ENCODE results near the gene ZAR1L. TPM values are rescaled to one million over a fixed set of nuclear protein-coding genes. Genes with fewer than 3 reads are reported as not detected.

ZAR1L gene
- polyA plus RNA-seq, 1 donor from 2014 or later, result not detected

GRCh38 chr13:32314271-32315237 is 609 bp downstream of the ZAR1L start:
- H3K4me2 ChIP-seq (ENCODE audit: low read length), result peak overlapping the region; percentile 59
- H3K9me3 ChIP-seq (ENCODE audit: low read length), result no peaks in the 10 kb centered on the region
- H2AFZ ChIP-seq (ENCODE audit: low read depth, low read length), result peak overlapping the region; percentile 97
- H3F3A ChIP-seq (ENCODE audit: insufficient read depth, low read length, poor library complexity, severe bottlenecking), result no peaks in the 10 kb centered on the region
- H3K9me2 ChIP-seq (ENCODE audit: insufficient read depth, low read length), result no peaks in the 10 kb centered on the region
- no peaks in the 10 kb centered on the region for H3K36me3 ChIP-seq (ENCODE audit: insufficient read depth, low read length)
- no peaks in the 10 kb centered on the region for H4K20me1 ChIP-seq (ENCODE audit: insufficient read depth)
- no peaks in the 10 kb centered on the region for H3K79me2 ChIP-seq (replicated peaks; ENCODE audit: insufficient read depth, low read length)
- peak overlapping the region; percentile 89 for H3K4me3 ChIP-seq (ENCODE audit: low read length)
- H3K27ac ChIP-seq (ENCODE audit: low read length), result peak overlapping the region; percentile 75
- no peaks in the 10 kb centered on the region for H3K27me3 ChIP-seq (ENCODE audit: insufficient read depth, low read depth, low read length)
- TF ChIP-seq RAD21 (conservative IDR thresholded peaks at IDR 0.05) (no peak), EZH2 (IDR thresholded peaks at IDR 0.05; ENCODE audit: borderline replicate concordance, insufficient read depth, low read length, poor library complexity, severe bottlenecking) (no peak), EP300 (conservative IDR thresholded peaks at IDR 0.05; ENCODE audit: poor library complexity, severe bottlenecking) (no peak), MXI1 (conservative IDR thresholded peaks at IDR 0.05; ENCODE audit: poor library complexity, severe bottlenecking) (no peak), REST (IDR thresholded peaks at IDR 0.05; ENCODE audit: borderline replicate concordance) (no peak), POLR2AphosphoS5 (IDR thresholded peaks at IDR 0.05) (no peak), CTCF (IDR thresholded peaks at IDR 0.05; ENCODE audit: poor library complexity, severe bottlenecking) (no peak), TAF1 (IDR thresholded peaks at IDR 0.05; ENCODE audit: low read depth) (no peak), SMC3 (conservative IDR thresholded peaks at IDR 0.05; ENCODE audit: poor library complexity) (no peak)
- peak overlapping the region; percentile 72 for H3K9ac ChIP-seq (ENCODE audit: low read length)

- Histone ChIP-seq H2AFZ (ENCODE audit: low read depth, low read length) (no peak overlapping the region), H3F3A (ENCODE audit: insufficient read depth, low read length, poor library complexity, severe bottlenecking) (no peaks in the 10 kb centered on the region)
- no peak for TF ChIP-seq EP300 (conservative IDR thresholded peaks at IDR 0.05; ENCODE audit: poor library complexity, severe bottlenecking)
- TF ChIP-seq RAD21 (conservative IDR thresholded peaks at IDR 0.05), result no peak
- no peak for TF ChIP-seq MXI1 (conservative IDR thresholded peaks at IDR 0.05; ENCODE audit: poor library complexity, severe bottlenecking)
- no peak for TF ChIP-seq REST (IDR thresholded peaks at IDR 0.05; ENCODE audit: borderline replicate concordance)
- TF ChIP-seq SMC3 (conservative IDR thresholded peaks at IDR 0.05; ENCODE audit: poor library complexity), result no peak
- TF ChIP-seq EZH2 (IDR thresholded peaks at IDR 0.05; ENCODE audit: borderline replicate concordance, insufficient read depth, low read length, poor library complexity, severe bottlenecking), result no peak
- no peak for TF ChIP-seq POLR2AphosphoS5 (IDR thresholded peaks at IDR 0.05)
- TF ChIP-seq CTCF (IDR thresholded peaks at IDR 0.05; ENCODE audit: poor library complexity, severe bottlenecking), result no peak
- no peak for TF ChIP-seq TAF1 (IDR thresholded peaks at IDR 0.05; ENCODE audit: low read depth)
Measured at GRCh38 chr13:32311188-32311897, 3.8 kb downstream of the ZAR1L start.

More at GRCh38 chr13:32311188-32311897, 3.8 kb downstream of the ZAR1L start:
- Histone ChIP-seq H4K20me1 (ENCODE audit: insufficient read depth) (no peaks in the 10 kb centered on the region), H3K27ac (ENCODE audit: low read length) (no peak overlapping the region), H3K9me3 (ENCODE audit: low read length) (no peaks in the 10 kb centered on the region), H3K4me2 (ENCODE audit: low read length) (no peak overlapping the region), H3K9me2 (ENCODE audit: insufficient read depth, low read length) (no peaks in the 10 kb centered on the region), H3K79me2 (replicated peaks; ENCODE audit: insufficient read depth, low read length) (no peaks in the 10 kb centered on the region), H3K27me3 (ENCODE audit: insufficient read depth, low read depth, low read length) (no peaks in the 10 kb centered on the region), H3K9ac (ENCODE audit: low read length) (no peak overlapping the region), H3K4me3 (ENCODE audit: low read length) (no peak overlapping the region), H3K36me3 (ENCODE audit: insufficient read depth, low read length) (no peaks in the 10 kb centered on the region)

Data from neural cell (in vitro differentiated cells).